HG02840 (cell line): ENCODE measurements around the gene ST3GAL6.
"Not testable (repeated sequence)": the region's sequence is repeated elsewhere in the genome, so short reads cannot be mapped to it uniquely, and the experiment has no call there.

Experiments used
- ATAC-seq: cut with Tn5 transposase; IDR thresholded peaks from one replicate; pipeline ENCODE4 v1.9.1; 2021; ENCODE audit warnings: mild to moderate bottlenecking, moderate library complexity, moderate number of reproducible peaks; ENCODE audit not compliant: unreplicated experiment, low FRiP score

Gene ST3GAL6

DNA sequence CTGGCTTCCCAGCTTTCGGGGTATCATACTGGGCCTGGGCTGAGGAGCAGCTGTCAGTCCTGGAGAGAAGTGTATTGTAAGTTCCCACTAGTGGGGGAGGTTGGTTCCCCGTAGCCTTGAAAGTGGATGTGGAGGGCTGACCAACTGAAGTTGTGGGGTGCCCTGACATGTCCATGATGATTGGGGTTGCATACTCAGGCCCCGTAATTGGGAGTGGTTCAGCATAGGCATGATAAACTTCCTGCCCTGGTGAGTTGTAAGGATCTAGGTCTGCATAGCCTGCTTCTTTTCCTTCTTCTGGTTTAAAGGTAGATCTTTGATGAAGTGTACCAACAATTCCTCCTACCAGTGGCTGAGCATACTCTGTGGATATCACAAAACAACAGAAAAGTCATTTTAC lies 36.3 kb downstream of the ST3GAL6 start:
- ATAC-seq = no peak

DNA sequence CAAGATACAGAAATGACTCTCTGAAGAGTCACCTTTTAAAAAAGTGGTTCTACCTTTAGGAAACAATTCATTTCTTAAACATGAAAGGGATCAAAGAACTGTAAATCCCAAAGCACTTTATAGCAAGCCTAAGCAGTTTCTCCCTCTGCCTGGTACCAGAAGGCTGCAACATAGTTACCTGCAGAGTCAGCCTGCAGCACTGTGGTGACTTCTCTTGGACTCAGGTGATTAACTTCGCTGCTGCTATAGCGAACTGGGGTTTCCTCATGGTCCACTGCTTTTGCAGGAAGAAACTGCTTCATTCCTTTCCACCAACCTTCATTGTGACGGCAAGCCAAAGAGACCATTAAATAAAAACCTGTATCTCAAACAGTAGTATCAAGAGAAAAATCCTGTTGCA lies 37.3 kb downstream of the ST3GAL6 start:
- no peak for ATAC-seq

DNA sequence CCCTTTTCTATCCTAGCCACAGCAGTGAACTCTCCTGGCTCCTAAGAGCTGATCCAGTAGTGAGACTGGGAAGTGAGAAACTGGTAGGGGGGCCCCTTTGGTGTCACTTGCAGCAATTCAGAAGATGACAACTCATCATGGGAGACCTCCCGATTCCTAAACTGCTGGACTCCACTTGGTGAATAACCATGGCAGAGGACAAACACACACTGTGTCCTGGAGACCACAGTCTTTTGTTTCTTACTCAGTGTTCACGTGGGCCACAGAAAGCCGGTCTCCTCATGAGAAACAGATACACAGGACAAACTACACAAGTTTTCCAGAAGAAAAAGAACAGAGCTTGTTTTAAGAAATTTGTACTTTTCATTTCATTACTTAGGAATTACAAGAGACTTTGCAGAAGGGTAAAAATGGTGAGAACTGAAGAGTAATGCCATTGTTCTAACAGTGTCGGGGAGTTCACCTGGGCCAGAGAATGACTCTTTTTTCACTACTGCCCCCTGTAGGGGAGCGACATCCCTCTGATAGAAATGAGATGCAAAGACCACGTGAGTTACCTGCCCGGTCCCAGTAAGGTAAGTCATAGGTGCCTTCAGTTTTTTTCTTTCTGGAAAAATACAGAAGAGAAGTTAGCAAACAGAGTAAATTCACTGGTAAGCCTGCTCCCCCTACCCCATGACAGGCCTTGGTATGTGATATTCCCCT lies 38.1 kb downstream of the ST3GAL6 start:
- no peak for ATAC-seq

DNA sequence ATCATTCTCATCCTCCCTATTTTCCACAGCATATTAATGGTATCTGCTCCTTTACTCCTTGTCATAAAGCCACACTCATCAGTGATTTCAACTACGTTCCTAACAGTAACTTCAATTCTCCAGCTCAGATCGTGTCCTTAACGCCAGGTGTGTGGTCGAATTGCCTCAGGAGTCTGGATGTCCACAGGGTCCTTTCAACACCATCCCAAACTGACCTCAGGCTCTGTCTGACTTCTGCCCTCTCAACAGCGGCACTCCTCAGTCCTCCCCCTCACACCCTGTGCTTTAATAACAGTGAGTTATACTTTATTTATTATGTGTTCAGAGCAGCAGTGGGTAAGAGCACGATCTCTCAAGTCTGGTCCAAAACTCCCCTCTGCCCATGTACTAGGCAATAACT lies 42.4 kb downstream of the ST3GAL6 start:
- no peak for ATAC-seq

DNA sequence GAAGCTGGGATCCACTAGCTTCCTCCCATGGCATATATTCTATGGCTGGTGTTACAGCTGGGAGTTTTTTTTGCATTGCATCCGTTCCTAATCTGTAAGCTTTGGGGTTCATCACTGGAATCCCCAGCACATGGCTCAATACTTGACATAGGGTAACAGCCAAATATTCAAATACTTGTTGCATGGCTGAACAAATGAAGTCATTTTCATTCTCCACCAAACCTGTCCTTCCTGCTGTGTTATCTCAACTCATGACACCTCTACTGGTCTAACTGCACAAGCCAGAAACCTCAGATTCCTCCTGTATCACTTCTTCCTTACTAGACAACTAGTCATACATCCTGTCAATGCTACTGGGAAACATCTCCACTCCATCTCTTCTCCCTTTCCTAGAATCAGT lies 43.4 kb downstream of the ST3GAL6 start:
- ATAC-seq = no peak

DNA sequence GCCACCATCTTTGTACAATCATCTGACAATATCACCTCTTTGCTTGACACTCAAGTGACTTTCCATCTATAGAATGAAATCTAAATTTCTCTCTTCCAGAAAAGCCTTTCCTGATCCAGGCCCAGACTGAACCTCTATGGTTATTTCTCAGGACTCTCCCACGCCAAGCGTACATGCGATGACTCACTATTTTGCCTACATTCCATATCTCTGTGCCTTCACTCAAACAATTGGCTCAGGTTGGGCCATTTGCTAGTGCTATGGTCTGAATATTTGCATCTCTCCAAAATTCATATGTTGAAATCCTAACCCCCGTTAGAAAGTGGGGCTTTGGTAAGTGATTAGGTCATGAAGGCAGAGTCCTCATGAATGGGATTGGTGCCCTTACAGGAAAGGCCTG lies 43.9 kb downstream of the ST3GAL6 start:
- no peak for ATAC-seq

DNA sequence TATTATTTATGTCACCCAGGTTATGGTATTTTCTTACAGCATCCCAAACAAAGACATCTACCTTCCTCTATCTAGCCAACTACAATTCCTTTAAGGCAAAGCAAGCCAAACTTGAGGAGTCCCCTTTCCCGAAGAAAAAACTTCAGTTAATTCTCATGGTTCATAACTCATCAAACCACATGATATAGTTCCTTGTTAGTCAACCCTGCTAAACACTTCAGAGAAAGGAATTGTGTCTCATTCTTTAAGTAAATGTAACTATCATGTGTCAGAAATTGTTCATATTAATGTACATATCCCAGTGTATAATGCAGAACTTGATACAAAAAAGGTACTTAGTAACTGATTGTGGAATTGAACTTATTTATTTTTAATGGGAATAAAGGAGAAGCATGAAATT lies 44.4 kb downstream of the ST3GAL6 start:
- ATAC-seq = no peak

DNA sequence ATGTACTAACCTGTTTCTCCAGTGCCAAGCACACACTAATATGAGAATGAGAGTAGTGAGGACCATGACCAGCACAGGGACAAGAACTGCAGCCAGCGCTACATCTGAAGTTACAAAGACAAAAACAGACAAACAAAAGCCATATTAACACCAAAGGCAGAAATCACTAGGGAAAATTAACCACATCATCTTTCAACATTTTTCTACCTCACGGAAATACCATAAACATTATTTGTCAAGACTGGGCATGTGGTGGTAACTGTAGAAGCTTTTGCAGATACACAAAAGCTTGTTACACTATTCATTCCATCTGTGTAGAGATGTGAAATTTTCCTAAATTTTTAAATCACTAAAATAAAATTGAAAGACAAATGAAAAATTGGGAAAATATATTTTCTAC lies 44.9 kb downstream of the ST3GAL6 start:
- no peak for ATAC-seq

DNA sequence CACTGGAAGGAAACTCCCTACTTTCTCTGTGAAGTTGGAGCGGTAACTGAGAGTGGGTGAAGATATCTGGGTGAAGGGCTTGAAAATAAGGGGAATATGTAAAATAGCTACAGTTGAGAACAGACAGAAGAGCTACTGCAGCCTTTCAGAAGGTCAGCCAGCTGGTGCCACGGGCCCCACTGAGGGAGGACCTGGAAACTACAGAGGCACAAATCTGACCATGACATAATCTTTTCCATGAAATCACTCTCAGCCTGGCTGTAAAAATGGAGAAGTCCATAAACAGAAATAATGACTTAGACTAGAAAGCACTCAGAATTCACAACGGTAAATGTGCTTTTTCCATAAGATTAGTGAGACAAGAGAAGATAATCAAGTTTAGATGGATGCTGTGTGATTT lies 46.4 kb downstream of the ST3GAL6 start:
- no peak for ATAC-seq

DNA sequence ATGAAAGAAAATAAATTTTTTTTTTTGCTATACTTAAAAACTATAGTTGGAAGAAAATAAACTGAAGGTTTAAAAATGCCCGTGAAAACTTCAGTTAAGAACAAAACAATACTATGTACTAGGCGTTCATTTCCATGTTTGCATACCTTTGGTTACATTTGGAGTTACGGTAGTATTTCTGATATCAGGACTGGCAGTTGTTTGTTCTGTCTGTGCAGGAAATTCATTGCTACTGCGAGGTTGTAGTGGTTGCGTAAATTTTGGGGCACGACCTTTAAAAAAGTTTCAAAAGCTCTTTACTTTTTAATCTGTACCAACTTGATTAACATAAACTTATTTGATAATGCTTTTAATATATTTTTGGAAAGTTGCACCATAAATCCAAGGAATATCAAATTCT lies 47.9 kb downstream of the ST3GAL6 start:
- ATAC-seq = no peak

DNA sequence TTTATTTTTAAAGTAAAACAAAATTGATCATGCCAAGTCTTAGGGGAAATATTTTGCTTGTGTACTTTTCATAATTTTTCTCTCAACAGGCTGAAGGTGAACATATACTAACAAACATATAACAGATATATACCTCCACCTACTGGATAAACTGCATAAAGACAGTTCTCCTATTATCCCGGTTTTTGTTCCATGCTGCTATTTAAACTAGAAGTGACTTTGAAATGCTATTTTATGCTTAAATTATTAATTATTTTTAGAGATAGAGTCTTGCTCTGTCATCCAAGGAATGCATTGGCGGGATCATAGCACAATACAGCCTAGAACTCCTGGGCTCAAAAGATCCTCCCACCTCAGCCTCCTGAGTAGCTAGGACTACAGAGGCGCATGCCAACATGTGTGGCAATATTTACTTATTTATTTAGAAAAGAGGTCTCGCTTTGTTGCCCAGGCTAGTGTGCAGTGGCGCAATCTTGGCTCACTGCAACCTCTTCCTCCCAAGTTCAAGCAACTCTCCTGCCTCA lies 49.8 kb downstream of the ST3GAL6 start:
- ATAC-seq = no peak

DNA sequence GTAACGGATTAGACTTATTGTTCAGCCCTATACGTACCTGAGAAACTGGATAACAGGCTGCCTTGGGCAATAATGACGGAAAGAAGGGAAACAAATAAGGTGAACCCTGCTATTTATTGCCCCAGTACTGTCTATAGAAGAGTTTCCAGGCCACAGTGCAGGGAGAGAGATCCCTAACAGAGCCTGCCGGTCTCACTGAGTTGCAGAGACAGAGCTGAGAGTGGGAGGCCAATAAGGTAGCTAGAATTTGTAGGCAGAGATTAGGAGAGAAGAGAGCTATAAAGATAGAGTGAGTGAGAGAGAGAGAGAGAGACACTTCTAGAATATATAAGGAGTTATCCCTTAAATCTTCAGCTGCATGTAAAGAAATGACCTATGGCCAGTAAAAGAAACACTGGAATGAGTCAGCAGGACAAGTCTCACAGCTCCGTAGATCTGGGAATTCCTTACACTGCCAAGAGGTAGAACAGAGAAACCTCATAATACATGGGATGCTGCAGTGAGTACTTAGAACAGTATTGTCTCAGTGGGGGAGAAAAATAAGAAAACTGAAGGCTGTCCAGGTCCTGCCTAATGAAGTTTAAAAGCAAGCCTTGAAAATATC lies 51.8 kb downstream of the ST3GAL6 start:
- no peak for ATAC-seq

DNA sequence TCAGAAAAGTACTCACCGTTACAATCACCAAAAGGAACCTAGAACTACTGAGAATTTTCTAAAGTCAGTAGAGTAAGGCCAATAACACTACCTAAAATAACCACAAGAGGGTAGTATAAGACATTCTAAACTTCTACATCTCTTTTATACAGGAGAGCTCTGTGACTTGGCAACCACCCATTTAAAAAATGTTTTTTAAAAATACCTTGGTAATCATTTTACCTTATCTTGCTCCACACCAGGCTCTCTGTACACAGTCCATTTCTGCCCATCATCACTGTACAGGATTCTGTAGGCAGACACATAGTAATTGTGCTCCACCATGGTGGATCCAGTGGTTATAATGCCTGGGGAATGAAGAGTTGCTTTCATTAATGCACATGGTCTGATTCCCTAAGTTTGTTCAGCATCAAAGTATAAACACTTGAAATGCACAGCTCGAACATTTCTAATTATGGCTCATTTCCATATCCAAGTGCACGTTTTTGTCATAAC lies 54.5 kb downstream of the ST3GAL6 start:
- ATAC-seq = peak; percentile 78

DNA sequence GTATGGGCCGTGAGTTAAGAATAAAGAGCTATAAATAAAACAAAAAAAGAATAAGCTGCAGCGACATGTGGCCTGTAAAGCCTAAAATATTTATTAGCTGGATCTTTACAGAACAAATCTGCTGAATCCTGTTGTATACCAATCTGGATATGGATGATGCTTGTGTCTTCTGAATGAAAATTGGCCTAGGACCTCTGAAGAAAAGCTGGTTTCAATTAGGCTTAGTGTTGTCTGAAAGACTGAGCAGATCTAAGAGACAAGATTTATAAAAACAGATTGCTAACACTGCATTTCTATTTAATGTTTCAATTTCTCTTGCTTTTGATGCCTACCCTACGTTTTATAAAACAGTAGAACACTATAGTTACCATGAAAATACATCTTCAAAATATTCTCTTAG lies 57.9 kb downstream of the ST3GAL6 start:
- ATAC-seq = no peak

DNA sequence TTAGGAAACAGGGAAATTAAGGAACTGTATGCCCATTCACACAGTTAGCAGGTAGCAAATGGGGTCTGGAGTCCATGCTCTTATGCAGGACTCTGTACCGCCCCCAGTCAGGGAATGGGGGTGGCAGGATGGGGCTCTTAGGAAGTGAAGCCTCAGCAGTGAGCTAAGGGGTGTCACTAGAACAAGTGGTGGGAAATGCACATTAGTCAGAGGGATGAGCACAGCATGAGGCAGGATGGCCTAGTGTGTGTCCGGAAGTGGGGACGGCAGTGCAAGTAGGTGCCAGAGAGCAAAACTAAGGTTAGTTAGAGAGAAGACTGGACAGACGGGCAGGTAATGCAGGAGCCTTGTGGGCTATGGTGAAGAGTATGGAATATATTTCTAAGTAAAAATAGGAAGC lies 60.7 kb downstream of the ST3GAL6 start:
- ATAC-seq = no peak

DNA sequence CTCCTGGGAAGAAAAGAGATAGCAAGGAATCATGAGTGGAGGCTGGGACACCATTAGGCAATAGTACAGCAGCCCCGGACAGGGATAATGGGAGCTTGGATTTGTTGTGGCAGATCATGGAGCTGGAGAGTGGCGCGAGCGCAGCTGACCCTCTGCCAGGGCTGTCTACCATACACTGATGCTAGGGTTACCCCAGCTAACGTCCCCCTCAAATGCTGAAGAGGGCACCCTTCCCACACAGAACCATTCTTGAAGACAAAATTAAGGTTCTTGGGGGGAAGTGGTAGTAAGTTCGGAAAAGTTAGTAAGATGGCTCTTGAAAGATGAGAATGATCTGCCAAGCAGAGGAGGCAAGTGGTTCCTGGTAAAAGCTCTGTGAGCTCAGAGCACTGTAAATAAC lies 61.1 kb downstream of the ST3GAL6 start:
- no peak for ATAC-seq

DNA sequence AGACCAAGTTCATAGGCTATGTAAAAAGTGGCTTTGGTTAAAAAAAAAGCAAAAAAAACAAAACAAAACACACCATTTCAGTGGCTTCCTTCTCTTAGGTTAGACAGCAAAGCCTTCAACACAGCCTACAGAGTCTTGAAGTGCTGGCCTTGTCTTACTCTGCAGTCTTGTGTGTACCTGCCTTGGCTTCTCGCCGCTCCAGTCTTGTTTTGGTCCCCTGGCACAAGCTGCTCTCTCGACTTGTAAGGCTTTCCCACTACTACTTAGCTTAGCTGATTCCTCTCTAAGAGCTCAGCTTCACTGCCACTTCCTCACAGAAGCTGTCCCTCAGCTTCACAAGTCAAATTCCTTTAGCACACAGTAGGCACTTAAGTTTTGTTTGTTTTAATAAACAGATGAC lies 63.0 kb downstream of the ST3GAL6 start:
- ATAC-seq = no peak

DNA sequence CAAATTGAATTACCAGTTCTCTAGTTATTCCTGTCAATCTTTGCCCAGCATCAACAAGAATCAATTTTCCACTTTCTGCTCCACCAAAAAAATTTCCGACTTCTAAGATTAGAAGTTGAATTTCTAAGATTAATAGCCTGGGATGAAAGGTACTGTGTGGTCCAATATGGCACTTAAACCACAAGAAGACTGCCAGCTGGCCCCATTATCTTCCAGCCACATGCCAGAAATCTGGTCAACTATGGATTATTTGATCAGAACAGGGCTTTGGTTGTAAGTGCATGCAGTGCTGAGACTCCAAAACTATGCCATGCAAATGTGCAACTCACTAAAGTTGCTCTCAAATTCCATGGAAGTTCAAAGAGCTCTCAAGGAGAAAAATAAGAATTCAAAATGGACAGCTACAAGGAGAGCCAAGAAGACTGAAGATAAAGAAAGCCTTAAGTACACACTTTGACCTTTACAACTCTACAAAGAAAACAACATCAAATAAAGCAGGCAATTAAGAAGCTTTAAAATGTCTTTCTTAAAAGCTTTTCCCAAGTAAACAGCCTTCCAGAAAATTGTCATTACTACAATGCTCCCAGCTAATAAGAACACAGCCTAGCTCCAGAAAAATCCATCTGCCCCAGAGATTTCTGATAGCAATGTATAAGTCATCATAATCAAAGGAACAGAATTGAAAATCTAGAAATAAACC lies 64.2 kb downstream of the ST3GAL6 start:
- no peak for ATAC-seq

DNA sequence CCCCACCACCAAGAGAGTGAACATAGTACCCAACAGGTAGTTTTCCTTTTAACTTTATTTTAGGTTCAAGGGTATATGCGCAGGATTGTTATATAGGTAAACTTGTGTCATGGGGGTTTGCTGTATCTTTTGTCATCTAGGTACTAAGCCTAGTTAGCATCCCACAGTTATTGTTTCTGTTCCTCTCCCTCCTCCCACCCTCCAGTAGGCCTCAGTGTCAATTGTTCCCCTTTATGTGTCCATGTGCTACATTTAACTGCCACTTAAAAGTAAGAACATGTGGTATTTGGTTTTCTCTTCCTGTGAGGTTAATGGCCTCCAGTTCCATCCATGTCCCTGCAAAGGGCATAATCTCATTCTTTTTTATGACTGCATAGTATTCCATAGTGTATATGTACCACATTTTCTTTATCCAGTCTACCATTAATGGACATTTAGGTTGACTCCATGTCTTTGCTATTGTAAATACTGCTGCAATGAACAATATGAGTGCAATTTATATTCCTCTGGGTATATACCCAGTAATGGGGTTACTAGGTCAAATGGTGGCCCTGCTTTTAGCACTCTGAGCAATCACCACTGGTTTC lies 66.2 kb downstream of the ST3GAL6 start:
- ATAC-seq = no peak

DNA sequence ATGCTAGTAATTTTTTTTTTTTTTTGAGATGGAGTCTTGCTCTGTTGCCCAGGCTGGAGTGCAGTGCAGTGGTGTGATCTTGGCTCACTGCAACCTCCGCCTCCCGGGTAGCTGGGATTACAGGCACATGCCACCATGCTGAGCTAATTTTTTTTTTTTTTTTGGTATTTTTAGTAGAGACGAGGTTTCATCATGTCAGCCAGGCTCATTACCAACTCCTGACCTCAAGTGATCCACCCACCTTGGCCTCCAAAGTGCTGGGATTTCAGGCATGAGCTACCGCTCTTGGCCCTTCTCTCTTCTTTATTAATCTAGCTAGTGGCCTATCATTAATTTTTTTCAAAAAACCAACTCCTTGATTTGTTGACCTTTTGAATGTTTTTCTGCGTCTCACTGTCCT lies 67.9 kb downstream of the ST3GAL6 start:
- ATAC-seq = not testable (repeated sequence)

DNA sequence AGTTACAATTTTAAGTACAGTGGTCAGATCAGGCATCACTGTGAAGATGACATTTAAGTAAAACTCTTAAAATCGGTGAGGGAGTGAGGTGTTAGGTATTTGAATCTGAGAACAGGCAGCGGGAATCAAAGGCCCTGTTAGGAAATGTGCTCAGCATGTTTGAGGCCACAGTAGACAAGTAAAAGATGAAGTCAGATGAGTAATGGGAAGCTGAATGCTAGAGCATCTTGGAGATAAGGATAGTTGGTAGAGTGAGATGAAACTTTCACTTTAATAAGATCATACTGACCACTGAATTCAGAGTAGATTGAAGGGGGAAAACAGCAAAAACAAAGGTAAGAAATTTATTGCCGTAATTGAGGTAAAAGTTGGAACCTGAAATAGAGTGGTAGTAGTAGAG lies 76.7 kb downstream of the ST3GAL6 start:
- ATAC-seq = no peak
